GM19328 (cell line): ENCODE results near the gene CDC42BPB.
"Not testable (repeated sequence)": the region's sequence is repeated elsewhere in the genome, so short reads cannot be mapped to it uniquely, and the experiment has no call there.

Experiments used
- ATAC-seq: cut with Tn5 transposase; IDR thresholded peaks from one replicate; pipeline ENCODE4 v1.9.1; 2021; ENCODE audit warnings: mild to moderate bottlenecking, moderate library complexity; ENCODE audit not compliant: unreplicated experiment

The CDC42BPB gene

DNA sequence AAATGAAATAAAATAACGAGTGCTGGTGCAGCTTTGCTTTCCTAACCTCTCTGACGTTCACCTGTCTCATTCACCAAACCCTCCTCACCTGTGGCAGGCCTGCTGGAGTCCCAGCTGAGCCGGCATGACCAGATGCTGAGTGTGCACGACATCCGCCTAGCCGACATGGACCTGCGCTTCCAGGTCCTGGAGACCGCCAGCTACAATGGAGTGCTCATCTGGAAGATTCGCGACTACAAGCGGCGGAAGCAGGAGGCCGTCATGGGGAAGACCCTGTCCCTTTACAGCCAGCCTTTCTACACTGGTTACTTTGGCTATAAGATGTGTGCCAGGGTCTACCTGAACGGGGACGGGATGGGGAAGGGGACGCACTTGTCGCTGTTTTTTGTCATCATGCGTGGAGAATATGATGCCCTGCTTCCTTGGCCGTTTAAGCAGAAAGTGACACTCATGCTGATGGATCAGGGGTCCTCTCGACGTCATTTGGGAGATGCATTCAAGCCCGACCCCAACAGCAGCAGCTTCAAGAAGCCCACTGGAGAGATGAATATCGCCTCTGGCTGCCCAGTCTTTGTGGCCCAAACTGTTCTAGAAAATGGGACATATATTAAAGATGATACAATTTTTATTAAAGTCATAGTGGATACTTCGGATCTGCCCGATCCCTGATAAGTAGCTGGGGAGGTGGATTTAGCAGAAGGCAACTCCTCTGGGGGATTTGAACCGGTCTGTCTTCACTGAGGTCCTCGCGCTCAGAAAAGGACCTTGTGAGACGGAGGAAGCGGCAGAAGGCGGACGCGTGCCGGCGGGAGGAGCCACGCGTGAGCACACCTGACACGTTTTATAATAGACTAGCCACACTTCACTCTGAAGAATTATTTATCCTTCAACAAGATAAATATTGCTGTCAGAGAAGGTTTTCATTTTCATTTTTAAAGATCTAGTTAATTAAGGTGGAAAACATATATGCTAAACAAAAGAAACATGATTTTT lies 151.9 kb downstream of the CDC42BPB start:
- ATAC-seq = no peak

DNA sequence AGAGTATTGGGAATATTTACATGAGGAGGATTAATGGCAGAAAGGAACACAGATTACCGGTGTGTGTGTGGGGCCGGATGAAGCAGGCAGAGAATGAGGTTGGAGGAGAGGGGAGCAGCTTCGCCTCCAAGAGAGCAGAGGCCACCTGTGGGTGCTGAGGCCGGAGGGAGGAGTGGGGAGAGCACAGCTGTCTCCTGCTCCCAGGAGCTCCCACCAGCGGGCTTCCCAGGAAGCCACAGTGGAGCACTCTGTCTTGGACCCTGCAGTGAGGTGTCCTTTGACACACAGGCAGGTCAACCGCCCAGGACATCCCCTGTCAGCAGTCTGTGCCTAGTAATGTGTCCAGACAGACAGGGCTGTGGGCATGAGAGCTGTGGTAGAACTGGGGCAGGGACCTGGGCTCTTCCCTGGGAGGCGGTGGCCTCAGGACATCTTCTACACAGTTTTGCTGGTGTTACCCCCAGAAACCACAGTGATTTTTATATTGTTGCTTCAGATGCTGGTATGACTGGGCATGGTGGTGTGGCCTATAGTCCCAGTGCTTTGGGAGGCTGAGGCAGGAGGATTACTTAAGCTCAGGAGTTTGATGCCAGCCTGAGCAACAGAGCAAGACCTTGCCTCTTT lies 153.3 kb downstream of the CDC42BPB start:
- ATAC-seq = no peak

DNA sequence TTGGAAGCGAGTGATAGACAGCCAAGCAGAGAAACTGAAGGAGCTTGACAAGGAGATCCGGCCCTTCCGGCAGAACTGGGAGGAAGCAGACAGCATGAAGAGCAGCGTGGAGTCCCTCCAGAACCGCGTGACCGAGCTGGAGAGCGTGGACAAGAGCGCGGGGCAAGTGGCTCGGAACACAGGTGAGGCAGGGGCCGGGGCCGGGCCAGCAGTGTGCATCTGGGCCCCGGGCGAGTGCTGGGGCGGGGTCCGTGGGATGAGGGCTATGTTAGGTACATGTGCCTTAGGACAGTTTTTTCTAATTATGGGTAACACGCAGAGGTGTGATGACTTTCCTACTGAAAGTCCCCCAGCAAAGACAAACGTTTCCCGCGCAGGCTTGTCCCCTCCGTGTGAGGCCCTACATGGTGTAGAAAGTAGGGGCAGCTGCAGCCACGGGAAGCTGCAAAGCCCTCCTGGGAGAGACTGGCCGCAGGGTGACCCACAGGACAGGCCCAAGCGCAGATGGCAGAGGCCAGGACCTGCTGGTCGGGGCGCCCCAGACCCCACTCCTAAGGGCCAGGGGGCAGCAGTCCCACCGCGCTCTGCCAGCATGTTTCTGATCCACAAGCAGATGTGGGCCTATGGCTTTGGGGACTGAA lies 154.0 kb downstream of the CDC42BPB start:
- no peak for ATAC-seq

DNA sequence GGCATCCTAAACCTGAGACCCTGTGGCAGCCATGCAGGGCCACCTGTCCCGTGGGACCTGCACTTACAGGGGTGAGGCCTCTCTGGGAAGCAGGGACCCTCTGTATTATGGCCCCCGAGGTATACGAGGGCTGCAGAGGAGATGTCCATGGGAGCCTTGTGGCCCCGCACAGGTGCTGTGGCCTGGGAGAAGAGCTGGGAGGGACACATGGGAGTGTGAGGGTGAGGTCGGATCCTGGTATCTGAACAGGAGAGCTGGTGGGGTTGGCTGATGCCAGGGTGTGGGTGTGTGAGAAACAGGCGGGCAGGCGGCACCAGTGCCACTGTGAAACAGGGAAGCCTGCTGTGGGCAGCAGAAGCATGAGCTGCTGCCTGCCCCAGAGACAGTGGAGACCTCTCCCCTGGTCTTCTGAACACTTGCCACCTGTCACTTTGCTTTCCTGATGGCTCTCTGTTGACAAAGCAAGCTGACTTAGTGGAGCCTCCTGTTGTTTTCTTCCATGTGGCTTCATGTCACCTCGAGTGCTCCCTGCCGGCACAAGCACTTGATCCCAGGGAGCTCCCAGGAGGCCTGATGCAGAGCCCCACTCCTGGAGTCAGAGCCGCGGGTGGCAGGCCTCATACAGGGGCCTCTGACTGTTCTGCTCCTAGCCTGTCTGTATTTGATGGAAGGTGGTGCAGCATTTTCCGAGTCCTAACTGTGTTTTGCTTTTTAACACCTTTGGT lies 154.7 kb downstream of the CDC42BPB start:
- no peak for ATAC-seq

DNA sequence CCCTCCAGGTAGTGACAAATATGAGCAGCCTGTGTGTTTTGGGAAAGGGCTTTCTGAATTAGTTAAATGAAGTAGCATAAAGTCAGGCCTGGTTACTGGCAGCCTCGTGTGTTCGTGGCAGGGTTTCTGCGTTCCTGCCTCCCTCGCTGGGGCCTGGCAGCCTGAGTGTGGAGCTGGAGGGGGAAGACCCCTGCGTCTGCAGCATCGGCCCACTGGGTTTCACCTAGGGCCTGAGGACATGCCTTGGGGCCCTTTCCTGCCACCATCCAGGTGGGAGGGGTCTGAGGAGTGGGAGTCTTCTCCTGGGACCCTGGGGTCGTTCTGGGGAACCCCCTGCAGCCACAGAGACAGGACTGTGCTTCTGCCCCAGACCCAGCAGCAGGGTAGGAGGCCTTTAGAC lies 155.3 kb downstream of the CDC42BPB start:
- ATAC-seq = no peak

DNA sequence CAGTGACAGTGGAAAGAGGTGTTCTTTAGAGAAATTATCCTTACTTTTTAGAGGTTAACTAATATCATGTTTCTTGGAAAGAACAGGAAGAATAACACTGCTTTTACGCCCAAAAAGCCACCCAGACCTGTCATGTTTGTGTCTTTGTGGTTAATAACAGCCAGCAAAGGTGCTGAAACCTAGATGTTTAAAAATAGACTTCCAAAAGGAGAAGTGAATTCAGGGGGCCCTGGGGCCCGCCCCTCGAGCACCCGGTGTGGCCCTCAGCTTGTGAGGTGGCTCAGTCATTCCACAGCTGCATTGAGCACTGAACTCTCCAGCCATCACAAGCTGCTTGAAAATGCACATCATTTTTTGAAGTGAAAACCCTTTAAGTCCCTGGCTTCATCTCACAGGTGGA lies 155.7 kb downstream of the CDC42BPB start:
- peak; percentile 63 for ATAC-seq

DNA sequence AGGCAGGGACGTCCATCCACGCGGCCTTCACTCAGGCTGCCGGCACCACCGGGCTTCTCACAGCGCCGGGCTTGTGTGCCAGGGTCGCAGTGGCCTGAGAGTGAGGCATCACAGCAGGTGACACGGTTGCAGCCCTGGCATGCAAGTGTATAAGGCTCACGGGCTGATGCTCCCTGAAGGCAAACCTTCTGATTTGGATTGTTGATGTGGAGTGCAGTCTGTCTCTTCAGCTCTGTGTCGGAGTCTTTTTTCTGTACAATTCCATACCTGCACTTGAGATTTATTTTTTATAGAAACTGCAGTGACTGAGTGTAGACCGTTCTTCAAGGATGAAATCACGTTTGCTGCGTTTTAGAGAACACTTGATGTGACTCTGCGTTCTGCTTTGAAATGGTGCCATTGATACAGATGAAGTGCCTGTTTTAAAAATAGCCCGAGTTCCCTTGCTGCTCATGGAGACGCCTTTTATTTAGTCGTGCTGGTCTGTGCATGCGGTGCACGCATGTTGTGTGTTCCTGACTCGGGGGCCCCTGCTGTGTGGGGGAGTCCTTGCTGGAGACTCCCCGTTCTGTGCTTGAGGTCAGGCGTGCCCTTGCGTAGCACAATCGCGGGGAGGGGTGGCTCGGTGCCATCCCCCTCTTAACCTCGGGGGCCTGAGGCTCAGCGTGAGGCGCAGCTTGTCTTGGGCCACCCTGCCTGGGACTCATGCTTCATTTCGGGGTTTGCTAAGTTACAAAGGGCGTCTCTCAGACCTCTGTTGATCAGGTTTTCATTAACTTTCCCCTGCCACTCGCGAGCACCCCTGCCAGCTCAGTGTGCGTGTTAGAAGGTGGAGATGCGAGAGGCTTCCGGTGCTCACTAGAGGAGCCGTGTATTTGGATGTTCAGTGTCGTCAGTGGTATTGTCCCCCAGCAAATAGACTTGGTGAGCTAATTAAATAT lies 156.4 kb downstream of the CDC42BPB start:
- peak; percentile 45 for ATAC-seq

DNA sequence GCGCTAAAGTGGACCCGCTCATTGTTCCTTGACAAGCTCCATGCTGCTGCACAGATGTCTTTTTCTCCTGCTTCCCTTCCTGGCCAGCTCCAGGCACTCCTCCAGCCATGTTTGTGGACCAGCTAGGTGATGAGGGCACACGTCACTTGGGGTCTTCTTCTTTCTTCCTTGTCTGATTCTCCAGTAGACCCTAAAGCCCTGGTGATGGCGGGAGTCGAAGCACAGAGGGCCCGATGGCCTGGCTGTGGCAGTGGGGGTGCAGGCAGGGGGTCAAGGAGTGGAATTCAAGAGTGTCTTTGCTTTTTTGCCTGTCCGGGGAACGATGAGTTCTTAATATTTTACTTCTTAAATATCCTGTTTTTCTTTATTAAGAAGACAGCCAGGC lies 157.8 kb downstream of the CDC42BPB start:
- no peak for ATAC-seq

DNA sequence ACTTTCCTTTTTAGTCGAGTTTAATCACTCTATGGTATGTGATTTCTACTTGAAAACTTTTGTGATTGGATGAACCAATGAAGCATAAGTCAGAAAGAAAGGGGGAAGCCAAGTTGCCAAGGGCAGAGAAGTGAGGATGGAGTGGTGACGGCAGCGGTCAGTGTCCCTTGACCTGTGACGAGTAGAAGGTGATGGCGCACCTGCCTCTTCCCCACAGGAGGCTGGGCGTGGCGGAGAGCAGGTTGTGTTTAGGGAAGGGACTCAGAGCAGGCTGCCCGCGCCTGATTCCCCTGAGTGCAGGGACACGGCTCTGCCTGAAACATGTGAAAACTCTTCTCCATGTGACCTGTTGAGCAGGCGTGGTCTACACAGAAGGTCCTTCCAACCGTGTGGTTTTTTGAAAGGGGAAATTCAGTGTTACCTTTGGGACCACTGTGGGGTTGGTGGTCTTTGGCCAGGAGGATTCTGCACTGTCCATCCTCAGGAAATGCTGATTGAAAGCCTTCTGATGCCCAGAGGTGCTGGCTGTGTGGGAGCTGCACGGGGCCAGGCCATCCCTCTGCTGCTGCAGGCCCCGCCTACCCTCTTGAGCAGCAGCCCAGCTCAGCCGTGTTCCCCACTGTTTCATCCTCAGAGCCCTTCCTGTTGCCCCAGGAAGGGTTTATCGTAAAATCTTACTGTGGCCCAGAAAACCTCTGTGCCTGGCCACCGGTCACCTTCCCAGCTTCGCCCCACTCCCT lies 158.4 kb downstream of the CDC42BPB start:
- ATAC-seq = no peak

DNA sequence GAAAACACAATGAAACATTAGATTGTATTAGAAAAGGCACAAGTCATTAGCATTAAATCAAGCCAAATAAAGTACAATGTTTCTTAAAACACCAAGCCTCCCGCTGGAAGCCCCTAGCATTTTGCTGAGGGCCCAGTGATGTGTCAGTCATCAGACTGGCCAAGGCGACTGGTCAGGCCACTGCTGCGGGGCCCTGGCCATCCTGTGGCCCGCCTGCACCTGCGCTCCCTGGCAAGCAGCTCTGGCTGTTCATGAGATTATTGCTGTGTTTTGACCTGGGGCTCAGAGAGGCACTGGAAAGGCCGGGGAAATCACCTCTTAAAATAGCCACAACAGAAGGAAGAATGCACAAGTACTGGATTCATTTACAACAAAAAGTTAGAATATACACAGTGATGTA lies 159.1 kb downstream of the CDC42BPB start:
- no peak for ATAC-seq

DNA sequence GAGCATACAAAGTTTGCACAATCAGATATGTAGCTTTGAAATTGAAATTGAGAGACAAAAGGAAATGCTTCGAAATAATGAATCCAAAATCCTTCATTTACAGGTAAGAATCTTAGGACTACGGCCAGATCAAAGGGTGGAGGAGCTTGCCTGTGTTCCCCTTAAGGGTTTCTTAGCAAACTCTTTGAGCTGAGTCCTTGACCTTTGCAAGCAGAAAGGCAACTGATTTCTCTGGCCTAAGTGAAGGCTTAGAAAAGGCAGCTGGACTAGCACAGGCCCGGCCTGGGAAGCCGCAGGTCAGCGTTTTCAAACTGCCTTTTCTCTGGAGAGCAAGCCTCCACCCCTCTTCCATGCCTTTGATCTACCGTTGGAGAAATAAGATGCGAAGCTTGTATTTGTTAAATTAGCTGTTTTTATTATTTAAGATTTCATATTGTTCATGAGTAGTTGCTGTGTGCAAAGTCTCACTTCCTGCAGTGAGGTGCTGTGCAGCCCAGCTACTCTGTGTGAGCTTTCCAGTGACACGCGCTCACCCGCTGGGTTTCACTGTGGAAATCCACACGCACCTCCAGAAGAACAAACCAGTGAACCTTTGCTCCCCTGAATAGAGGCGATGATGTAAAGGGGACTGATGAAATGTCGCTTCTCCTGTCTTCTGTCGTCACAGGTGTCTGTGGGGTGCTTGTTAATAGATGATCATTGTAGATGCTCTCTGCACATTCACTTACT lies 159.9 kb downstream of the CDC42BPB start:
- no peak for ATAC-seq

DNA sequence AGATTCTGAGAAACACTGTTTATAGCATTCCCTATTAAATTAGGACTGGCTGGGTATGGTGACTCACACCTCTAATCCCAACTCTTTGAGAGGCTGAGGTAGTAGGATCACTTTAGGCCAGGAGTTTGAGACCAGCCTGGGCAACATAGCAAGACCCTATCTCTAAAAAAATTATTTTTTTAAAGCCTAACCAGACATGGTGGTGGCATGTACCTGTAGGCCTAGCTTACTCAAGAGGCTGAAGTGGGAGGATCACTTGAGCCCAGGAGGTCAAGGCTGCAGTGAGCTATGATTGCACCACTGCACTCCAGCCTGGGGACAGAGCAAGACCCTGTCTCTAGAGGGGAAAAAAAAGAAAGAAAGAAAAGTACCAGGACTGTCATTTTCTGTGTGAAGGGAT lies 160.6 kb downstream of the CDC42BPB start:
- ATAC-seq = not testable (repeated sequence)

DNA sequence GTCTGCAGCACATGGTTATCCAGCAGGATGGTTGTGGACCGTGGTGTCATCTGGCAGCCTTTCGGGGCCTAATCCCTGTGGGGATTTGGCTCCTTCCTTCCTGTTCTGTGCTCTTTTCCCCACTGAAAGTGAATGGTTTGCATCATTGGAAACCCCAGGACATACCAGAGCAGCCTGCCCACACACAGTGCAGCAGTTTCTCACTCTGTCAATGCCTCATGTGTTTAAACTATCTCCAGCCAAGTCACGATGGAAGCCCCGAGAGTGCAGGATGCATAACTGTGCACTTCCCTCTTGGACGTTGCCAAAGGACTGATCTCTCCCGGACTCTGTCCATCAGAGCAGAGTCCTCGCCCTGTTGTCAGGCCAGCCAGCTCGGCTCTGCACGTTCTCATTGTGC lies 163.9 kb downstream of the CDC42BPB start:
- no peak for ATAC-seq

DNA sequence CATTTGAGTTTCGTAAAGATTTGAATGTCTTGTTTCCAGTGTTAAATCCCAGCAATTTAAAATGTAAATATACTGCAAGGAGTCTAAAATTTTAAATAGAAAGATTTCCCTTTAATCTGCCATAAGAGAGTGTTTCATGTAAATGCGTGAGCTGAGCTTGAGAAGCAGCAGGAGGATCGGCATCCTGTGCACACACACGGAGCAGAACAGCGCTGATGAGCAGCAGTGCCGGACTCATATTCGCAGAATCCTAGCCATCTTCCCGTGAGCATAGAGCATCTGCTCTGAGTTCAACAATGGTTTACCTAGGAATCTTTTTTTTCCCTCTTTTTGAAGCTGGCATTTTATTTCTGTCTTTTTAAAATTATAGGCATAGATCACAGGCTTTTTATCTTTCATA lies 164.7 kb downstream of the CDC42BPB start:
- ATAC-seq = no peak

DNA sequence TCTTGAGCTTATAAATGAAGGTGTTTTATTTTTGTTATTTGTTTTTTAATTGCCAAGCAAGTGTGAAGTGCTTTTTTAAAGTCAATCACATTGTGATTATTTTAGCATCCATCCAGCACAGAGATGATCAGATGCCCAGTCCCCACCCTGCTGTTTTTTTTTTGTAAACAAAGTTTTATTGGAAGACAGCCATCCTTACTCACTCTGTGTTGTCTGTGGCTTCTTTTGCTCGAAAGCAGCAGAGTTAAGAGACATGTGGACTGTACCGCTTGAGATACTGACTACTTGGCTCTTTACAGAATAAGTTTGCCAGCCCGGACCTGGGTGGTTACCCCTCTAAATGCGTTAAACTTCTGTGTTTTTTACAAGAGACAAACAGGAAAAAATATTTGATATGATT lies 165.8 kb downstream of the CDC42BPB start:
- no peak for ATAC-seq

DNA sequence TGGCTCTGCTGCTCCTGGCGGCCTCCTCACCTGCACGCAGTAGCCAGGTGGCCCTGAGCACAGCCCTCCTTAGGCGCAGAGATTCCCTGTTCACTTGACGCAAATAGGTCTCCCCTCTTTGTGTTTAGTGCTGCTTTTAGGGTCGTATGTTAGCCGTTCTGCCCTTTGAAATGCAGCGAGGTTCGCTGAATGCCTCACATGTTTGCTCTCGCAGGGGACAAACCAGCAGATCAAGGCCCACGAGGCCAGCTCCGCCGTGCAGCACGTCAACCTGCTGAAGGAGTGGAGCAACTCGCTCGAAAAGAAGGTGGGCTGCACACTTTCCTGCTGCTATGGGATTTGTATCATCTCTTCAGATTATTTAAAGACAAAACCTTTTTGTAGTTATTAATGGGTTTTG lies 166.2 kb downstream of the CDC42BPB start:
- ATAC-seq = no peak

DNA sequence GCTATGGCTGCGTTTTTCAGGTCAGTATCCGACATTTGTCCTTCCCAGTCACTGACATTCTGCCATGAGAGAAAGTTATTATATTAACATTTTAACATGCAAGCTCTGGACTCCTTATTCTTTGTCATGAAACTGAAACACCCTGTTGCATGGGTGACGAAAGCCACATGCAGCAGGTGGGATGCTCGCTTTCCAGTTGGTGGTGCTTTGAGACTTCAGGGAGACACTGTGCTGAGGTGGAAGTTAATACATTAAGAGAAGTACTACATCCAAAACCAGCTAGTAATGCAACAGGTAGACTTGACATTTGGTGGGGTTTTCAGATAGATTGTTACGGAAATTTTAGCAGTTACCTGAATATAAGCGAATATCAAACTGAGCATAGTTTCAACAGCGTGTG lies 167.7 kb downstream of the CDC42BPB start:
- no peak for ATAC-seq

DNA sequence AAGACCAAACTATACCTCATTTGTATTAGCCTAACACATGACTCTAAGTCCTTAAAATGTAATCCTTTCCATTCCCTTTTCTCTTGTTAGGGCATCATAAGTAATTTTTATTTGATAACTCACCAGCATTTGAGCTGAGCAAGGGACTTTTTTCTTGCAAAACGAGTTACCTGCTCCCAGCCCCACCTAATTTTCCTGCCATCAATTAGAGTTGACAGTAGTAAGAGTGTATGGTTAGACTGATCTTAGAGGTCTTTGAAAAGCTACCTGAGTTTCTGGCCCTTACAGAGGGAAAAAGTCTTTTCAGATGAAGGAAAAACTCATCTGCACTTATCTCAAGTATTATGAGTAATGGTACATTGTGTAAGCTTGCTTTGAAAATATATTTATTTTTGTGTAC lies 168.6 kb downstream of the CDC42BPB start:
- ATAC-seq = no peak
